ENCODE data around the gene STK16.

STK16 gene

GRCh38 chr2:219213486-219214071, 31.7 kb upstream of the STK16 start:
- no peak for DNase-seq

GRCh38 chr2:219214141-219214540, 31.1 kb upstream of the STK16 start:
- no peak for DNase-seq

GRCh38 chr2:219214786-219215185, 30.5 kb upstream of the STK16 start:
- DNase-seq = no peak

- no peak for DNase-seq
Observed at GRCh38 chr2:219215871-219216534, 29.3 kb upstream of the STK16 start.

- DNase-seq = no peak
Observed at GRCh38 chr2:219216535-219216915, 28.8 kb upstream of the STK16 start.

- DNase-seq = peak; percentile 71
Observed at GRCh38 chr2:219218217-219218731, 27.0 kb upstream of the STK16 start.

- DNase-seq = peak; percentile 96
Observed at GRCh38 chr2:219218732-219219701, 26.3 kb upstream of the STK16 start, which contains the start of gene ABCB6. TSS of gene ABCB6 (minus strand) at chr2:219218958. CDS start at chr2:219218673, 285 bp downstream.

GRCh38 chr2:219219784-219220532, 25.3 kb upstream of the STK16 start:
- DNase-seq = no peak

GRCh38 chr2:219220652-219221402, 24.5 kb upstream of the STK16 start:
- no peak for DNase-seq

GRCh38 chr2:219221957-219222518, 23.2 kb upstream of the STK16 start:
- DNase-seq = no peak

- no peak for DNase-seq
Observed at GRCh38 chr2:219223831-219224610, 21.3 kb upstream of the STK16 start.

- no peak for DNase-seq
Observed at GRCh38 chr2:219225350-219225749, 19.9 kb upstream of the STK16 start.

GRCh38 chr2:219228041-219228910, 17.0 kb upstream of the STK16 start:
- no peak for DNase-seq

GRCh38 chr2:219228911-219229304, 16.4 kb upstream of the STK16 start:
- DNase-seq = no peak

GRCh38 chr2:219229305-219230058, 15.8 kb upstream of the STK16 start, which contains the start of the genes ANKZF1 and ATG9A:
TSS of gene ANKZF1 (plus strand) at chr2:219229806. CDS start at chr2:219230258, 452 bp downstream.
TSS of gene ATG9A (minus strand) at chr2:219229636. CDS start at chr2:219228024, 1,612 bp downstream.
- DNase-seq = peak; percentile 99

GRCh38 chr2:219230059-219230540, 15.2 kb upstream of the STK16 start:
- DNase-seq = peak; percentile 41

- no peak for DNase-seq
Observed at GRCh38 chr2:219234331-219234730, 10.9 kb upstream of the STK16 start.

- no peak for DNase-seq
Observed at GRCh38 chr2:219243291-219243761, 2.0 kb upstream of the STK16 start.
